HepG2 (cell line): ENCODE data around the gene PRR36. TPM values are rescaled to one million over a fixed set of nuclear protein-coding genes. Genes with fewer than 3 reads are reported as not detected.

Source experiments
- ASH2L ChIP-seq: fragments of 300-600, 200-600 bp; sonication (generic); IDR thresholded peaks from 2 replicates; pipeline ENCODE4 v1.7.0; 2017; ENCODE audit warnings: low read depth, mild to moderate bottlenecking, moderate library complexity, mixed read lengths, low read length; ENCODE audit not compliant: insufficient read length
- CBX1 ChIP-seq: IDR thresholded peaks from one replicate; pipeline ENCODE4 v1.6.1; 2016; ENCODE audit warnings: antibody characterized with exemption, low read depth
- FOXA3 ChIP-seq: IDR thresholded peaks from 2 replicates; pipeline ENCODE4 v1.6.1; 2016; ENCODE audit warnings: missing genetic modification reagents, missing compliant biosample characterization
- FOXO1 ChIP-seq: sonication (generic); formaldehyde crosslinking; IDR thresholded peaks from 2 replicates; pipeline ENCODE4 v1.4.0; 2020; ENCODE audit warnings: missing genetic modification reagents
- HMG20B ChIP-seq: conservative IDR thresholded peaks from 2 replicates; pipeline ENCODE4 v1.6.1; 2016; ENCODE audit warnings: missing genetic modification reagents, missing compliant biosample characterization
- KDM5A ChIP-seq: fragments of 200-600 bp; sonication (generic); IDR thresholded peaks from 2 replicates; pipeline ENCODE4 v1.7.0; 2018; ENCODE audit warnings: antibody characterized with exemption, mild to moderate bottlenecking, low read length, borderline replicate concordance
- LCORL ChIP-seq, 2 experiments: fragments of 450-650 bp in 1 of 2; sonication (generic) in 1 of 2; formaldehyde crosslinking in 1 of 2; IDR thresholded peaks; 2 replicates each; pipeline versions ENCODE4 v1.5.0 to v1.6.1; 2017 to 2020; ENCODE audit warnings: antibody characterized with exemption in 1 of 2, missing genetic modification reagents in 1 of 2
- MATR3 ChIP-seq: sonication (generic); formaldehyde crosslinking; IDR thresholded peaks from 2 replicates; pipeline ENCODE4 v1.4.0; 2020; ENCODE audit warnings: missing genetic modification reagents
- MTA1 ChIP-seq: sonication (generic); formaldehyde crosslinking; IDR thresholded peaks from 2 replicates; pipeline ENCODE4 v1.4.0; 2020; ENCODE audit warnings: missing genetic modification reagents, mild to moderate bottlenecking, borderline replicate concordance
- PHF21A ChIP-seq: sonication (generic); formaldehyde crosslinking; IDR thresholded peaks from 2 replicates; pipeline ENCODE4 v1.5.0; 2020; ENCODE audit warnings: mild to moderate bottlenecking, missing genetic modification reagents
- REXO4 ChIP-seq: sonication (generic); formaldehyde crosslinking; IDR thresholded peaks from 2 replicates; pipeline ENCODE4 v1.8.0; 2022; ENCODE audit warnings: missing genetic modification reagents, mild to moderate bottlenecking, borderline replicate concordance
- ZMAT3 ChIP-seq: sonication (generic); formaldehyde crosslinking; conservative IDR thresholded peaks from 2 replicates; pipeline ENCODE4 v1.7.0; 2021; ENCODE audit warnings: missing genetic modification reagents
- ZNF335 ChIP-seq: sonication (generic); formaldehyde crosslinking; IDR thresholded peaks from 2 replicates; pipeline ENCODE4 v1.4.0; 2020; ENCODE audit warnings: missing genetic modification reagents
- ZNF577 ChIP-seq: sonication (generic); formaldehyde crosslinking; IDR thresholded peaks from 2 replicates; pipeline ENCODE4 v1.4.0; 2020; ENCODE audit warnings: mild to moderate bottlenecking, low read depth, missing genetic modification reagents, borderline replicate concordance
- ZNF629 ChIP-seq: sonication (generic); formaldehyde crosslinking; conservative IDR thresholded peaks from 2 replicates; pipeline ENCODE4 v1.5.0; 2020; ENCODE audit warnings: missing genetic modification reagents
- polyA plus RNA-seq, 8 experiments: library from polyadenylated mRNA; depleted of rRNA in 3 of 8; stranded (reverse) in 7 of 8; unstranded in 1 of 8; fragments of >200 nt; fragmentation: Illumina TruSeq in 4 of 8; extraction: Trizol in 4 of 8; gene quantifications; 2 replicates each; pipeline versions ENCODE4 v1.2.1 to v1.2.3, GENCODE V29; 2011 to 2016; ENCODE audit warnings: low read depth in 4 of 8, missing spikeins in 1 of 8, mixed read lengths in 1 of 8; ENCODE audit not compliant: insufficient read depth in 1 of 8
- total RNA-seq, 5 experiments: library from RNA; depleted of rRNA; stranded (reverse); fragments of >200 nt; fragmentation: Illumina TruSeq; extraction: Trizol; gene quantifications; 2 replicates each; pipeline ENCODE4 v1.2.3, GENCODE V29; 2016; ENCODE audit warnings: low read depth in 1 of 5
- TF ChIP-seq, protein P1 (sequence below): sonication (generic); formaldehyde crosslinking; IDR thresholded peaks from 2 replicates; pipeline ENCODE4 v1.5.0; 2020; ENCODE audit warnings: missing genetic modification reagents
- TF ChIP-seq, protein P2 (sequence below): sonication (generic); formaldehyde crosslinking; IDR thresholded peaks from 2 replicates; pipeline ENCODE4 v1.5.1; 2020; ENCODE audit warnings: missing genetic modification reagents, mild to moderate bottlenecking, borderline replicate concordance
- TF ChIP-seq, protein P3 (sequence below): sonication (generic); formaldehyde crosslinking; IDR thresholded peaks from 2 replicates; pipeline ENCODE4 v1.5.0; 2020; ENCODE audit warnings: mild to moderate bottlenecking, missing genetic modification reagents
- TF ChIP-seq, protein P4 (sequence below): sonication (generic); formaldehyde crosslinking; IDR thresholded peaks from 2 replicates; pipeline ENCODE4 v1.5.1; 2020; ENCODE audit warnings: mild to moderate bottlenecking, moderate library complexity, missing genetic modification reagents

The PRR36 gene
- total and polyA plus RNA-seq, 2 of the 13 experiments (the other 11 are each of a cell fraction or from before 2014, with no cell fraction given) = 0.07 to 0.17 TPM

DNA sequence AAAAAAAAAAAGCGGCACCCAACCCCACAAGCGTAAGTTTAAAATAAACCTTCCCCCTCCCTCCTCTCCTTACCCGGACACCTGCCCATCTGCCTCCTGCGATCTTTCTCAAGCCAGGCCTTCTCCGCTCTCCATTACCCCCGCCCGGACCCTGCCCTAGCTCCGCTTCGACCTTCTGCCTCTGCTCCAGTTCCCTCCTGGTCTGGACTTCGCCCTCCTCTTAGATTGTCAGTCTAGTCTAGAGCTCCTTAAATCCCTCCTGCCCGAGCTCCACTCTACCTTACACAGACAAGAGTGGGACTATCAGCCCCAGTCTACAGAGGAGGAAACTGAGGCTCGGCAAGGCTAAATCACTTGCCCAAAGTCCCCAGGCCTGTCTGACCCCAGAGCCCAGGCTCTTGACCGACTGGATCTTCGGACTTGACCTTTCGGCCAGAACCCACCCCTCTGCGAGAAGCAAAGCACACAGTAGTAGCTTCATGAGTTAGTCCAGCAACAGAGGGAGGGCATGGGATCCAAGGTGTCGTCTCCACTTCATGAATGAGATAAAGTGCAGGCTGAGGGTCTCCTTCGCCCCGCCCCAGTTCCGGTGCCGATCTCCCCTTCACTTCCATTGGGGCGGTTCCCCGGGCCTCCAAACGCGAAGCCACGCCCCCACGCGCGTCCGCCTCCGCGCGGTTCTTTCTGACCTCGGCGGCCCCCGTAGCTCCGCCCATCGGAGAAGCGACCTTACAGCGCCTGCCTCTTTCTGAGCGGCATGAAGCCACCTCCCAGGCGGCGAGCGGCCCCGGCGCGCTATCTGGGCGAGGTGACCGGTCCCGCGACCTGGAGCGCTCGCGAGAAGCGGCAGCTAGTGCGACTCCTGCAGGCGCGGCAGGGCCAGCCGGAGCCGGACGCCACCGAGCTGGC, 45.7 kb upstream of the PRR36 start, which contains the start of gene SNAPC2 (continued):
- TF ChIP-seq KDM5A (peak; percentile 87; the same call in 1 of the 2 replicates), CBX1 (peak; percentile 17), ASH2L (peak; percentile 62), FOXO1 (CRISPR knock-in tag) (no peak; the same call in 1 of the 2 replicates), LCORL (IDR thresholded peaks at IDR 0.05) (no peak), LCORL (CRISPR knock-in tag; IDR thresholded peaks at IDR 0.05) (peak; percentile 73; the same call in 1 of the 2 replicates), ZNF335 (CRISPR knock-in tag) (peak; percentile 89), ZMAT3 (CRISPR knock-in tag) (peak; percentile 74; the same call in 1 of the 2 replicates), REXO4 (CRISPR knock-in tag) (no peak), ZNF629 (CRISPR knock-in tag) (peak; percentile 83), MATR3 (CRISPR knock-in tag) (no peak), ZNF577 (CRISPR knock-in tag) (no peak), MTA1 (CRISPR knock-in tag) (0 out of 2 replicates have a peak, but pooled peaks have one; percentile 30), HMG20B (CRISPR knock-in tag) (no peak), FOXA3 (CRISPR knock-in tag) (peak; percentile 39), PHF21A (CRISPR knock-in tag) (peak; percentile 67; the same call in 1 of the 2 replicates)
- TF ChIP-seq, protein P1, sequence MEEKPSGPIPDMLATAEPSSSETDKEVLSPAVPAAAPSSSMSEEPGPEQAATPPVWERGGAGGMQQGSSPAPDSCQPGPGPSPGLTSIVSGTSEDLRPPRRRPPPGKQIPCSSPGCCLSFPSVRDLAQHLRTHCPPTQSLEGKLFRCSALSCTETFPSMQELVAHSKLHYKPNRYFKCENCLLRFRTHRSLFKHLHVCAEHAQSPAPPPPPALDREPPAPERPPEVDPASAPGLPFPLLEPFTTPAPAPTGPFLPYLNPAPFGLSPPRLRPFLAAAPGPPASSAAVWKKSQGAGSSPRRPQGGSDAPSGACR (CRISPR knock-in tag) = 0 out of 2 replicates have a peak, but pooled peaks have one; percentile 17
- TF ChIP-seq, protein P2, sequence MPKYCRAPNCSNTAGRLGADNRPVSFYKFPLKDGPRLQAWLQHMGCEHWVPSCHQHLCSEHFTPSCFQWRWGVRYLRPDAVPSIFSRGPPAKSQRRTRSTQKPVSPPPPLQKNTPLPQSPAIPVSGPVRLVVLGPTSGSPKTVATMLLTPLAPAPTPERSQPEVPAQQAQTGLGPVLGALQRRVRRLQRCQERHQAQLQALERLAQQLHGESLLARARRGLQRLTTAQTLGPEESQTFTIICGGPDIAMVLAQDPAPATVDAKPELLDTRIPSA = no peak
- TF ChIP-seq, protein P3, sequence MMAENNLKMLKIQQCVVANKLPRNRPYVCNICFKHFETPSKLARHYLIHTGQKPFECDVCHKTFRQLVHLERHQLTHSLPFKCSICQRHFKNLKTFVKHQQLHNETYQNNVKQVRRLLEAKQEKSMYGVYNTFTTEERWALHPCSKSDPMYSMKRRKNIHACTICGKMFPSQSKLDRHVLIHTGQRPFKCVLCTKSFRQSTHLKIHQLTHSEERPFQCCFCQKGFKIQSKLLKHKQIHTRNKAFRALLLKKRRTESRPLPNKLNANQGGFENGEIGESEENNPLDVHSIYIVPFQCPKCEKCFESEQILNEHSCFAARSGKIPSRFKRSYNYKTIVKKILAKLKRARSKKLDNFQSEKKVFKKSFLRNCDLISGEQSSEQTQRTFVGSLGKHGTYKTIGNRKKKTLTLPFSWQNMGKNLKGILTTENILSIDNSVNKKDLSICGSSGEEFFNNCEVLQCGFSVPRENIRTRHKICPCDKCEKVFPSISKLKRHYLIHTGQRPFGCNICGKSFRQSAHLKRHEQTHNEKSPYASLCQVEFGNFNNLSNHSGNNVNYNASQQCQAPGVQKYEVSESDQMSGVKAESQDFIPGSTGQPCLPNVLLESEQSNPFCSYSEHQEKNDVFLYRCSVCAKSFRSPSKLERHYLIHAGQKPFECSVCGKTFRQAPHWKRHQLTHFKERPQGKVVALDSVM (CRISPR knock-in tag) = peak; percentile 56; the same call in 1 of the 2 replicates
- TF ChIP-seq, protein P4, sequence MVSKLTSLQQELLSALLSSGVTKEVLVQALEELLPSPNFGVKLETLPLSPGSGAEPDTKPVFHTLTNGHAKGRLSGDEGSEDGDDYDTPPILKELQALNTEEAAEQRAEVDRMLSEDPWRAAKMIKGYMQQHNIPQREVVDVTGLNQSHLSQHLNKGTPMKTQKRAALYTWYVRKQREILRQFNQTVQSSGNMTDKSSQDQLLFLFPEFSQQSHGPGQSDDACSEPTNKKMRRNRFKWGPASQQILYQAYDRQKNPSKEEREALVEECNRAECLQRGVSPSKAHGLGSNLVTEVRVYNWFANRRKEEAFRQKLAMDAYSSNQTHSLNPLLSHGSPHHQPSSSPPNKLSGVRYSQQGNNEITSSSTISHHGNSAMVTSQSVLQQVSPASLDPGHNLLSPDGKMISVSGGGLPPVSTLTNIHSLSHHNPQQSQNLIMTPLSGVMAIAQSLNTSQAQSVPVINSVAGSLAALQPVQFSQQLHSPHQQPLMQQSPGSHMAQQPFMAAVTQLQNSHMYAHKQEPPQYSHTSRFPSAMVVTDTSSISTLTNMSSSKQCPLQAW (CRISPR knock-in tag) = peak; percentile 78; the same call in 1 of the 2 replicates
